WI38 (cell line): ENCODE data around the gene MAP2K6.

Source experiments
- H3K4me3 ChIP-seq: 2 replicates; pipeline ENCODE4 v1.5.1; 2011; ENCODE audit warnings: low read depth, mild to moderate bottlenecking, control low read depth, low read length
- CTCF ChIP-seq: IDR thresholded peaks from 2 replicates; pipeline ENCODE4 v1.5.1; 2012; ENCODE audit warnings: low read depth, mild to moderate bottlenecking, control low read depth, low read length

Gene MAP2K6

GRCh38 chr17:69466905-69467667 is 52.6 kb downstream of the MAP2K6 start:
- no peak for TF ChIP-seq CTCF
- H3K4me3 ChIP-seq, result no peak overlapping the region

DNA sequence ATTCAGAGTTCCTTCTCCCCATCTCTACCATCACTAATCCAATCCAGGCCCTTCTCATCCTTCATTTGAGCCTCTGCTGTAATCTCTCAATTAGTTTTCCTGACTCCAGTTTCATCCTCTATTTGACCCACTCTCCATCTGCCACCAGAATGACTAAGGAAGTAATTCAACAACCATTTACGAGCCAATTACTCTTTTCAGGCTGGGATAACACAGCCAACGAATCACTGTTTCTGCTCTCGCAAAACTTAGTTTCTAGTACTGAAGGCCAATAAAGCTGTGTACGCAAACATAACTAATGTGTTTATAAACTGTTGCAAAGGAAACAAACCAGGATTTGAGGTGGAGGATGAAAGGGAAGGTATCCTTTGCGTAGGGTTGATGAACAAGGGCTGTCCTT is 53.7 kb downstream of the MAP2K6 start:
- no peak overlapping the region for H3K4me3 ChIP-seq
- TF ChIP-seq CTCF, result no peak

- TF ChIP-seq CTCF, result no peak
Observed at GRCh38 chr17:69470702-69471101, 56.2 kb downstream of the MAP2K6 start.

GRCh38 chr17:69471406-69471805 is 56.9 kb downstream of the MAP2K6 start:
- no peak for TF ChIP-seq CTCF
- no peak overlapping the region for H3K4me3 ChIP-seq

More at GRCh38 chr17:69470702-69471101, 56.2 kb downstream of the MAP2K6 start:
- no peak overlapping the region for H3K4me3 ChIP-seq

GRCh38 chr17:69473841-69474831 is 59.6 kb downstream of the MAP2K6 start:
- no peak overlapping the region for H3K4me3 ChIP-seq
- no peak for TF ChIP-seq CTCF

DNA sequence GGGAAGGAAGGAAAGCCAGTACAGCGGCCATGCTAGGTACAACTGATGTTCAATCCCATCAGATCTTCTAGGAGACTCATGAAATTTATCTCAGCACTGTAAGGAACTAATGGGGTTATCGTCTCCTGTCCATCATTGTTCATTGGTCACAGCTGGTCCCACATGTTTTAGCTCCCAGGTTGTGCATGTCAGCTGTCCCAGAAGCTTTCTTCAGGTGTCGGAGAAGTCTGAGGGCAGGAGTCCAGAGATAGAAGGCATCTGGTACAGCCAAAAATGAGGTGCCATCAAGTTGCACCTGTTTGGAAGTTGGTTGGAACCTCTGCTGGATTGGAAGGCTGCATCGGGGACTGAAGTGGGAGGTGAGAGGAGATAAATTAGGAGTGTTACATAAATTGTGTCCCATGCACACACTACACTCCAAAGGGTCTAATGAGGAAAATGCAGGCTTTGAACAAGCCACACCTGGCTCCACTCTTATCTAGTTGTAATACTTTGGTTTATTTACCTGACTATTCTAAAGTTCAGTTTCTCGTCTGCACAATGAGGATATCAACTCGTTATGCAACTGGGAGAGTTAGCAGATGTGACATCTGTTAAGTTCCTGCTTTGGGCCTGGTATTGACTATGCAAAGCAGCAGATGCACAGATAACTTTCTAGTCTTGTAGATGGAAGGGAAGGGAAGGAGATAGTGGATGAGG is 62.9 kb downstream of the MAP2K6 start:
- no peak overlapping the region for H3K4me3 ChIP-seq
- TF ChIP-seq CTCF, result no peak
